SK-N-SH treated with all-trans-retinoic acid at 6 μM for 48 hours (cell line): Measurements from ENCODE around the gene ZFHX2.

Experiments used
- ATAC-seq: fragments of 200-7000 bp; cut with Tn5 transposase; 3 replicates; pipeline ENCODE4 v1.9.1; 2020; ENCODE audit warnings: mild to moderate bottlenecking, moderate library complexity
- ARNTL ChIP-seq: fragments of 450-650 bp; formaldehyde crosslinking; IDR thresholded peaks from 2 replicates; pipeline ENCODE4 v1.5.0; 2020; ENCODE audit warnings: low read depth, mild to moderate bottlenecking, moderate library complexity, borderline replicate concordance
- CREB5 ChIP-seq: fragments of 250-450 bp; sonication (Bioruptor Pico); IDR thresholded peaks from 2 replicates; pipeline ENCODE4 v1.5.1; 2020; ENCODE audit warnings: low read depth, mild to moderate bottlenecking, moderate library complexity
- CSDC2 ChIP-seq: fragments of 250-450 bp; sonication (Bioruptor Pico); IDR thresholded peaks from 2 replicates; pipeline ENCODE4 v1.5.0; 2020; ENCODE audit warnings: mild to moderate bottlenecking, moderate library complexity
- CSRNP3 ChIP-seq: fragments of 250-450 bp; sonication (Bioruptor Pico); IDR thresholded peaks from 2 replicates; pipeline ENCODE4 v1.5.1; 2021; ENCODE audit warnings: mild to moderate bottlenecking, moderate library complexity
- ESRRG ChIP-seq: fragments of 250-450 bp; sonication (Bioruptor Pico); IDR thresholded peaks from 2 replicates; pipeline ENCODE4 v1.6.1; 2021; ENCODE audit warnings: mild to moderate bottlenecking
- ISL1 ChIP-seq: fragments of 250-450 bp; sonication (Bioruptor Pico); IDR thresholded peaks from 2 replicates; pipeline ENCODE4 v2.1.2; 2022; ENCODE audit warnings: mild to moderate bottlenecking, moderate library complexity
- RARB ChIP-seq: fragments of 250-450 bp; sonication (Bioruptor Pico); IDR thresholded peaks from 2 replicates; pipeline ENCODE4 v1.8.0; 2021; ENCODE audit warnings: mild to moderate bottlenecking, moderate library complexity
- TSHZ2 ChIP-seq: fragments of 250-450 bp; sonication (Bioruptor Pico); IDR thresholded peaks from 2 replicates; pipeline ENCODE4 v1.5.0; 2020; ENCODE audit warnings: mild to moderate bottlenecking, moderate library complexity
- ZC3H10 ChIP-seq: fragments of 250-450 bp; sonication (Bioruptor Pico); IDR thresholded peaks from 2 replicates; pipeline ENCODE4 v1.5.1; 2021; ENCODE audit warnings: mild to moderate bottlenecking, moderate library complexity
- ZFP3 ChIP-seq: fragments of 250-450 bp; sonication (Bioruptor Pico); IDR thresholded peaks from 2 replicates; pipeline ENCODE4 v1.5.0; 2020; ENCODE audit warnings: mild to moderate bottlenecking, moderate library complexity
- ZNF565 ChIP-seq: fragments of 450-650 bp; formaldehyde crosslinking; conservative IDR thresholded peaks from 2 replicates; pipeline ENCODE4 v1.5.0; 2020; ENCODE audit warnings: low read depth, mild to moderate bottlenecking, moderate library complexity
- TF ChIP-seq, protein P1 (sequence below): fragments of 250-450 bp; sonication (Bioruptor Pico); IDR thresholded peaks from 2 replicates; pipeline ENCODE4 v1.8.0; 2020; ENCODE audit warnings: mild to moderate bottlenecking, moderate library complexity, borderline replicate concordance

The ZFHX2 gene

GRCh38 chr14:23517650-23518326, 33.8 kb downstream of the ZFHX2 start:
- TF ChIP-seq CREB5 (CRISPR knock-in tag), result no peak
- no peak for TF ChIP-seq ZNF565
- no peak for TF ChIP-seq TSHZ2 (CRISPR knock-in tag)
- TF ChIP-seq RARB (CRISPR knock-in tag), result no peak
- no peak for TF ChIP-seq ESRRG (CRISPR knock-in tag)
- TF ChIP-seq, protein P1, sequence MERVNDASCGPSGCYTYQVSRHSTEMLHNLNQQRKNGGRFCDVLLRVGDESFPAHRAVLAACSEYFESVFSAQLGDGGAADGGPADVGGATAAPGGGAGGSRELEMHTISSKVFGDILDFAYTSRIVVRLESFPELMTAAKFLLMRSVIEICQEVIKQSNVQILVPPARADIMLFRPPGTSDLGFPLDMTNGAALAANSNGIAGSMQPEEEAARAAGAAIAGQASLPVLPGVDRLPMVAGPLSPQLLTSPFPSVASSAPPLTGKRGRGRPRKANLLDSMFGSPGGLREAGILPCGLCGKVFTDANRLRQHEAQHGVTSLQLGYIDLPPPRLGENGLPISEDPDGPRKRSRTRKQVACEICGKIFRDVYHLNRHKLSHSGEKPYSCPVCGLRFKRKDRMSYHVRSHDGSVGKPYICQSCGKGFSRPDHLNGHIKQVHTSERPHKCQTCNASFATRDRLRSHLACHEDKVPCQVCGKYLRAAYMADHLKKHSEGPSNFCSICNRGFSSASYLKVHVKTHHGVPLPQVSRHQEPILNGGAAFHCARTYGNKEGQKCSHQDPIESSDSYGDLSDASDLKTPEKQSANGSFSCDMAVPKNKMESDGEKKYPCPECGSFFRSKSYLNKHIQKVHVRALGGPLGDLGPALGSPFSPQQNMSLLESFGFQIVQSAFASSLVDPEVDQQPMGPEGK (CRISPR knock-in tag), result no peak
- no peak for TF ChIP-seq ISL1 (CRISPR knock-in tag)
- ATAC-seq, result no peak

- no peak for TF ChIP-seq CSRNP3 (CRISPR knock-in tag)
- TF ChIP-seq, protein P1 (CRISPR knock-in tag), result no peak
- no peak for TF ChIP-seq CREB5 (CRISPR knock-in tag)
- no peak for TF ChIP-seq CSDC2
- TF ChIP-seq ZC3H10 (CRISPR knock-in tag), result no peak
- TF ChIP-seq ISL1 (CRISPR knock-in tag), result no peak
- TF ChIP-seq TSHZ2 (CRISPR knock-in tag), result no peak
- TF ChIP-seq ESRRG (CRISPR knock-in tag), result no peak
- no peak for TF ChIP-seq ARNTL (CRISPR knock-in tag)
- no peak for TF ChIP-seq ZFP3
- no peak for ATAC-seq
Measured at GRCh38 chr14:23514644-23514957, 37.0 kb downstream of the ZFHX2 start.
